ENCODE measurements around the gene NFYA.

DNA sequence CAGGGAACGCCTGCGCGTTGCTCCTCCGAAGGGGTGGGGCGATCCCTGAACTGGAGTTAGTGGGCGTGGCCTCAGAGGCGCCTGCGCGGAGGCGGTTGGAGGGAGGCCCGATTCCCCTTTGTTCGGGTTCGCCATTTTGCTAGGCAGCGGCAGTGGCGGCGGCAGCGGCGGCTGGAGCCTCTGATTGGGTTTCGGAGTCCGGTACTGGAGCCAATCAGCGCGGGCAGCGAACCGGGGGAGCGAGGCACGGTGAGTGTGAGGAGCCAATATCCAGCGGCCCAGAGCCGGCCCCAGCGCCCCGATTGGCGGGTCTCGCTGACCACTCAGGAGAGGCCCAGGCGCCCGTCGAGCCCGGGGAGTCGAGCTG is at the start of gene NFYA:
- TF ChIP-seq, protein P1, sequence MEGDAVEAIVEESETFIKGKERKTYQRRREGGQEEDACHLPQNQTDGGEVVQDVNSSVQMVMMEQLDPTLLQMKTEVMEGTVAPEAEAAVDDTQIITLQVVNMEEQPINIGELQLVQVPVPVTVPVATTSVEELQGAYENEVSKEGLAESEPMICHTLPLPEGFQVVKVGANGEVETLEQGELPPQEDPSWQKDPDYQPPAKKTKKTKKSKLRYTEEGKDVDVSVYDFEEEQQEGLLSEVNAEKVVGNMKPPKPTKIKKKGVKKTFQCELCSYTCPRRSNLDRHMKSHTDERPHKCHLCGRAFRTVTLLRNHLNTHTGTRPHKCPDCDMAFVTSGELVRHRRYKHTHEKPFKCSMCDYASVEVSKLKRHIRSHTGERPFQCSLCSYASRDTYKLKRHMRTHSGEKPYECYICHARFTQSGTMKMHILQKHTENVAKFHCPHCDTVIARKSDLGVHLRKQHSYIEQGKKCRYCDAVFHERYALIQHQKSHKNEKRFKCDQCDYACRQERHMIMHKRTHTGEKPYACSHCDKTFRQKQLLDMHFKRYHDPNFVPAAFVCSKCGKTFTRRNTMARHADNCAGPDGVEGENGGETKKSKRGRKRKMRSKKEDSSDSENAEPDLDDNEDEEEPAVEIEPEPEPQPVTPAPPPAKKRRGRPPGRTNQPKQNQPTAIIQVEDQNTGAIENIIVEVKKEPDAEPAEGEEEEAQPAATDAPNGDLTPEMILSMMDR (IDR thresholded peaks at IDR 0.05): no peak
- TF ChIP-seq EZH2 (IDR thresholded peaks at IDR 0.05): no peak
